Natural killer cell (primary cell): ENCODE measurements around the gene AATK. TPM values are rescaled to one million over a fixed set of nuclear protein-coding genes. Genes with fewer than 3 reads are reported as not detected.

ENCODE experiments used
- ATAC-seq, 3 donors: fragments of 150-1000 bp in 2 of 3; fragments of 200-7000 bp in 1 of 3; cut with Tn5 transposase; 1 replicate in 1 of 3; 2 replicates in 2 of 3; pipeline ENCODE4 v1.10.0; 2021; ENCODE audit warnings: mild to moderate bottlenecking in 2 of 3, moderate library complexity in 2 of 3
- DNase-seq, 2 donors: peaks; one replicate each; pipeline versions ENCODE4 v3.0.0 to v3.0.0-alpha.2; 2013 to 2021; ENCODE audit warnings: mixed read lengths in 1 of 2
- H3K27ac ChIP-seq: one replicate; pipeline ENCODE4 v1.5.1; 2013; ENCODE audit warnings: mild to moderate bottlenecking, low read length
- H3K27me3 ChIP-seq: one replicate; pipeline ENCODE4 v1.6.1; 2013; ENCODE audit warnings: low read length; ENCODE audit not compliant: control insufficient read depth, insufficient read depth
- H3K36me3 ChIP-seq: one replicate; pipeline ENCODE4 v1.6.1; 2013; ENCODE audit warnings: low read length; ENCODE audit not compliant: control insufficient read depth, insufficient read depth
- H3K4me1 ChIP-seq: one replicate; pipeline ENCODE4 v1.6.1; 2013; ENCODE audit warnings: low read length; ENCODE audit not compliant: control insufficient read depth, insufficient read depth
- H3K4me3 ChIP-seq: one replicate; pipeline ENCODE4 v1.5.1; 2013; ENCODE audit warnings: low read length
- H3K9me3 ChIP-seq: one replicate; pipeline ENCODE4 v1.6.1; 2013; ENCODE audit warnings: low read length; ENCODE audit not compliant: control insufficient read depth, insufficient read depth
- H3K27ac Mint-ChIP-seq, 2 donors: one replicate each; pipeline ENCODE4 v1.8.0; 2022; ENCODE audit warnings: mild to moderate bottlenecking in 2 of 2, mixed read lengths in 2 of 2, moderate library complexity in 1 of 2
- H3K27me3 Mint-ChIP-seq, 2 donors: one replicate each; pipeline ENCODE4 v1.8.0; 2022; ENCODE audit warnings: low read depth in 2 of 2, mixed read lengths in 2 of 2
- H3K36me3 Mint-ChIP-seq: one replicate; pipeline ENCODE4 v1.8.0; 2022; ENCODE audit warnings: mixed read lengths
- H3K4me1 Mint-ChIP-seq, 2 donors: one replicate each; pipeline ENCODE4 v1.8.0; 2022; ENCODE audit warnings: mixed read lengths in 2 of 2
- H3K4me3 Mint-ChIP-seq: one replicate; pipeline ENCODE4 v1.8.0; 2022; ENCODE audit warnings: mild to moderate bottlenecking, moderate library complexity, mixed read lengths
- H3K9me3 Mint-ChIP-seq, 2 donors: one replicate each; pipeline ENCODE4 v1.8.0; 2022; ENCODE audit warnings: mixed read lengths in 2 of 2
- CTCF ChIP-seq: fragments of 200-600 bp; IDR thresholded peaks from one replicate; pipeline ENCODE4 v1.8.0; 2022; ENCODE audit warnings: antibody characterized with exemption
- WGBS: methylation state at CpG from one replicate; pipeline ENCODE4 v1.1.7; 2013; ENCODE audit warnings: missing lambda C conversion rate; ENCODE audit not compliant: insufficient coverage; 5-methylcytosine and 5-hydroxymethylcytosine counted together
- intact Hi-C: fragments of 100-400 bp; cut with micrococcal nuclease; formaldehyde crosslinking; loops from one replicate; pipeline ENCODE4 v1.14.2; 2022
- total RNA-seq, 4 donors: library from RNA; stranded (reverse); fragments of 120-200 nt in 1 of 4; gene quantifications; one replicate each; pipeline versions ENCODE4 v1.2.3 to v1.2.4, GENCODE V29; 2013 to 2022

Gene AATK
- total RNA-seq, 3 donors from 2014 or later (not counting 1 experiment from before 2014, with no cell fraction given): 8.5 to 13.7 (median 10.4) TPM

GRCh38 chr17:81126281-81127132, 39.5 kb downstream of the AATK start:
- Mint-ChIP-seq H3K4me1 (no peaks in the 10 kb centered on the region), H3K27ac (no peak overlapping the region), H3K27me3 (no peaks in the 10 kb centered on the region), H3K4me3 (no peak overlapping the region), H3K36me3 (no peaks in the 10 kb centered on the region), H3K9me3 (no peaks in the 10 kb centered on the region)
- no peak overlapping the region for H3K27ac ChIP-seq
- no peaks in the 10 kb centered on the region for H3K36me3 ChIP-seq
- ATAC-seq (no peak), DNase-seq (no peak)
- intact Hi-C loops: no loop called here
- no peak overlapping the region for H3K4me3 ChIP-seq
- no peak for TF ChIP-seq CTCF
- no peaks in the 10 kb centered on the region for H3K27me3 ChIP-seq
- WGBS: 94% methylated on average over 30 of the region's 34 CpGs
- H3K4me1 ChIP-seq: no peaks in the 10 kb centered on the region
- H3K9me3 ChIP-seq: no peaks in the 10 kb centered on the region

- Mint-ChIP-seq H3K4me1 (no peaks in the 10 kb centered on the region), H3K27me3 (no peaks in the 10 kb centered on the region), H3K4me3 (no peak overlapping the region), H3K27ac (no peak overlapping the region), H3K9me3 (no peaks in the 10 kb centered on the region), H3K36me3 (no peaks in the 10 kb centered on the region)
- H3K27ac ChIP-seq: no peak overlapping the region
- no peak for TF ChIP-seq CTCF
- H3K4me1 ChIP-seq: no peaks in the 10 kb centered on the region
- H3K9me3 ChIP-seq: no peaks in the 10 kb centered on the region
- 88% methylated on average over 12 of the region's 14 CpGs for WGBS
- DNase-seq: no peak
- ATAC-seq: no peak
- H3K36me3 ChIP-seq: no peaks in the 10 kb centered on the region
- no peaks in the 10 kb centered on the region for H3K27me3 ChIP-seq
- no peak overlapping the region for H3K4me3 ChIP-seq
- intact Hi-C loops: no loop called here
Measured at GRCh38 chr17:81125573-81126081, 40.4 kb downstream of the AATK start.

- H3K4me1 Mint-ChIP-seq: peaks cover 0 to 5% of the 10 kb centered on the region in 2 donors
- H3K9me3 ChIP-seq: no peaks in the 10 kb centered on the region
- WGBS: 94% methylated on average over 18 of the region's 18 CpGs
- no peak overlapping the region for H3K4me3 ChIP-seq
- no peak overlapping the region for H3K27ac ChIP-seq
- H3K27ac Mint-ChIP-seq: no peak overlapping the region
- ATAC-seq: no peak
- H3K36me3 ChIP-seq: no peaks in the 10 kb centered on the region
- DNase-seq: no peak
- no peaks in the 10 kb centered on the region for H3K36me3 Mint-ChIP-seq
- no peak for TF ChIP-seq CTCF
- H3K4me1 ChIP-seq: peaks cover 5% of the 10 kb centered on the region
- no peaks in the 10 kb centered on the region for H3K27me3 ChIP-seq
- H3K9me3 Mint-ChIP-seq: no peaks in the 10 kb centered on the region
- no peak overlapping the region for H3K4me3 Mint-ChIP-seq
- intact Hi-C loops: no loop called here
- H3K27me3 Mint-ChIP-seq: no peaks in the 10 kb centered on the region
Measured at GRCh38 chr17:81124377-81124776, 41.6 kb downstream of the AATK start.
